PC-9 (cell line): ENCODE measurements around the gene ACKR1. TPM values are rescaled to one million over a fixed set of nuclear protein-coding genes. Genes with fewer than 3 reads are reported as not detected.

Experiments used
- BruUV-seq: library from RNA; stranded (reverse); fragments of 400-500 nt; replicated peaks from 2 replicates; lab custom pipeline; 2021; lab: Mats Ljungman, UMichigan
- CTCF ChIA-PET: fragments of 300-600 bp; sonication (Branson Sonifier 250); formaldehyde crosslinking; loops from one replicate; lab custom pipeline; 2022; ENCODE audit warnings: antibody characterized with exemption; lab: Charles Lee
- POLR2A ChIA-PET: fragments of 300-600 bp; sonication (Branson Sonifier 250); formaldehyde crosslinking; loops from one replicate; lab custom pipeline; 2022; ENCODE audit warnings: antibody characterized with exemption; ENCODE audit not compliant: unreplicated experiment; lab: Charles Lee
- DNase-seq, 2 experiments: peaks; one replicate each; pipeline versions ENCODE4 v3.0.0 to v3.0.0-alpha.2; 2015 to 2022; ENCODE audit warnings: mixed read lengths in 1 of 2
- H2AFZ ChIP-seq: fragments of 200-600 bp; sonication (generic); 2 replicates; pipeline ENCODE4 v1.8.1; 2017; ENCODE audit warnings: antibody characterized with exemption
- H3F3A ChIP-seq: fragments of 200-600 bp; sonication (generic); 2 replicates; pipeline ENCODE4 v1.8.1; 2017; ENCODE audit warnings: antibody characterized with exemption, mild to moderate bottlenecking, low read depth; ENCODE audit not compliant: insufficient read depth
- H3K27ac ChIP-seq: fragments of 200-600 bp; sonication (generic); 2 replicates; pipeline ENCODE4 v1.6.1; 2016; ENCODE audit warnings: mixed run types
- H3K27me3 ChIP-seq: fragments of 200-600 bp; sonication (generic); 2 replicates; pipeline ENCODE4 v1.6.1; 2016; ENCODE audit warnings: low read depth, mixed run types; ENCODE audit not compliant: insufficient read depth
- H3K36me3 ChIP-seq: fragments of 200-600 bp; sonication (generic); 2 replicates; pipeline ENCODE4 v1.6.1; 2016; ENCODE audit warnings: low read depth, mixed run types
- H3K4me1 ChIP-seq: fragments of 200-600 bp; sonication (generic); replicated peaks from 2 replicates; pipeline ENCODE4 v1.6.1; 2016; ENCODE audit warnings: mixed run types; ENCODE audit not compliant: insufficient read depth
- H3K4me2 ChIP-seq: fragments of 200-600 bp; sonication (generic); 2 replicates; pipeline ENCODE4 v1.6.1; 2017; ENCODE audit warnings: mixed run types
- H3K4me3 ChIP-seq: fragments of 200-600 bp; sonication (generic); 2 replicates; pipeline ENCODE4 v1.6.1; 2016; ENCODE audit warnings: mixed run types
- H3K79me2 ChIP-seq: fragments of 200-600 bp; sonication (generic); 2 replicates; pipeline ENCODE4 v1.6.1; 2017; ENCODE audit warnings: low read depth, mixed run types
- H3K9me2 ChIP-seq: fragments of 200-600 bp; sonication (generic); 2 replicates; pipeline ENCODE4 v1.8.1; 2017; ENCODE audit warnings: mild to moderate bottlenecking; ENCODE audit not compliant: insufficient read depth
- H3K9me3 ChIP-seq: fragments of 200-600 bp; sonication (generic); 2 replicates; pipeline ENCODE4 v1.8.1; 2016; ENCODE audit warnings: low read depth; ENCODE audit not compliant: insufficient read depth
- H4K20me1 ChIP-seq: fragments of 200-600 bp; sonication (generic); 2 replicates; pipeline ENCODE4 v1.8.1; 2017; ENCODE audit not compliant: insufficient read depth
- CTCF ChIP-seq: fragments of 200-600 bp; sonication (generic); conservative IDR thresholded peaks from 2 replicates; pipeline ENCODE4 v1.6.1; 2017; ENCODE audit warnings: mixed run types, antibody characterized with exemption, mild to moderate bottlenecking, moderate library complexity
- EZH2 ChIP-seq: fragments of 200-600 bp; sonication (generic); IDR thresholded peaks from 2 replicates; pipeline ENCODE4 v1.8.0; 2017; ENCODE audit warnings: antibody characterized with exemption, low read depth
- intact Hi-C: fragments of 100-400 bp; cut with micrococcal nuclease; formaldehyde crosslinking; loops from one replicate; pipeline ENCODE4 v1.10.0; 2022; ENCODE audit not compliant: unreplicated experiment
- total RNA-seq: library from RNA; stranded (reverse); gene quantifications from 2 replicates; pipeline ENCODE4 v1.2.3, GENCODE V29; 2021

The ACKR1 gene
- total RNA-seq, 1 experiment from 2014 or later, result not detected

GRCh38 chr1:159248311-159248710 lies 43.6 kb downstream of the ACKR1 start:
- no peaks in the 10 kb centered on the region for H3K4me1 ChIP-seq
- H3K4me2 ChIP-seq, result no peak overlapping the region
- H3K79me2 ChIP-seq, result no peaks in the 10 kb centered on the region
- H3K9me3 ChIP-seq, result no peaks in the 10 kb centered on the region
- H3K4me3 ChIP-seq, result no peak overlapping the region
- POLR2A ChIA-PET, result no interaction called here
- peaks cover 4% of the 10 kb centered on the region; the same call in 1 of the 2 replicates for H3K27me3 ChIP-seq
- intact Hi-C loops, result no loop called here
- no peak overlapping the region for H2AFZ ChIP-seq
- TF ChIP-seq EZH2 (no peak), CTCF (no peak)
- no peaks in the 10 kb centered on the region for H3K36me3 ChIP-seq
- CTCF ChIA-PET, result no interaction called here
- no TSS peak for BruUV-seq
- no peak overlapping the region for H3K27ac ChIP-seq
- H4K20me1 ChIP-seq, result no peaks in the 10 kb centered on the region
- H3F3A ChIP-seq, result no peaks in the 10 kb centered on the region
- H3K9me2 ChIP-seq, result no peaks in the 10 kb centered on the region
- DNase-seq, result no peak

GRCh38 chr1:159250638-159251216 lies 46.1 kb downstream of the ACKR1 start:
- Histone ChIP-seq H3K9me3 (no peaks in the 10 kb centered on the region), H3K27ac (no peak overlapping the region), H3K4me2 (no peak overlapping the region), H3K79me2 (no peaks in the 10 kb centered on the region), H2AFZ (no peak overlapping the region), H3K9me2 (no peaks in the 10 kb centered on the region), H3K27me3 (peaks cover 4% of the 10 kb centered on the region; the same call in 1 of the 2 replicates), H4K20me1 (no peaks in the 10 kb centered on the region), H3F3A (no peaks in the 10 kb centered on the region), H3K36me3 (no peaks in the 10 kb centered on the region), H3K4me3 (no peak overlapping the region), H3K4me1 (no peaks in the 10 kb centered on the region)
- BruUV-seq, result no TSS peak
- intact Hi-C loops, result no loop called here
- POLR2A ChIA-PET, result no interaction called here
- no peak for DNase-seq
- CTCF ChIA-PET, result no interaction called here
- no peak for TF ChIP-seq CTCF
- no peak for TF ChIP-seq EZH2

Other genes starting within 250 kb of the ACKR1 start
- gene IFI16, start 195.0 kb upstream of the ACKR1 start, total RNA-seq, result 18.5 and 31.3 TPM in 2 replicates
- gene AIM2, start 128.1 kb upstream of the ACKR1 start, total RNA-seq, result not detected in 2 replicates
- not detected in 2 replicates for gene CADM3, start 33.3 kb upstream of the ACKR1 start, total RNA-seq
- gene FCER1A, start 97.5 kb downstream of the ACKR1 start, total RNA-seq, result not detected in 2 replicates
- not detected in 2 replicates for gene OR10J4, start 227.3 kb downstream of the ACKR1 start, total RNA-seq
- not detected in 2 replicates for gene OR10J1, start 234.8 kb downstream of the ACKR1 start, total RNA-seq